ENCODE results near the gene UNC13A. TPM values are rescaled to one million over a fixed set of nuclear protein-coding genes. Genes with fewer than 3 reads are reported as not detected.
"Not testable (repeated sequence)": the region's sequence is repeated elsewhere in the genome, so short reads cannot be mapped to it uniquely, and the experiment has no call there.

UNC13A gene
- total RNA-seq, 3 donors from 2014 or later: under 0.01 to 0.15 TPM; not detected in 1

DNA sequence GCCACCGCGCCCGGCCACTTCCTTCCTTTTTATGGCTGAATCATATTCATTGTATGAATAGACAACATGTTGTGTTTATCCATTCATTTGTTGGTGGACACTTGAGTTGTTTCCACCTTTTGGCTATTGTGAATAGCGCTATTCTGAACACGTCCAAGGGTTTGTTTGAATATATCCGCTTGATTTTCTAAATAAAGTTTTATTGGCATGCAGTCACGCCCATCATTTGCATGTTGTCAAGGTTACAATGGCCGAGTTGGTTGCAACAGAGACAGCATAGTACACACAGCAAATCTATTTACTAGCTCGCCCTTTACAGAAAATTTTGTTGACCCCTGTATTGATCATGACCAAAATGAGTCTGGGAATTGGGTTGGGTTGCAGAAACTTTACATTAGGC, 89.2 kb downstream of the UNC13A start:
- no peak for TF ChIP-seq POLR2A (IDR thresholded peaks at IDR 0.05)
- peaks cover 0 to 7% of the 10 kb centered on the region in 2 donors for H3K27me3 ChIP-seq
- no peak for DNase-seq (ENCODE audit: low spot score in 2 of 2)
- no peaks in the 10 kb centered on the region for H3K9me3 ChIP-seq
- H3K4me3 ChIP-seq: no peak overlapping the region
- H3K36me3 ChIP-seq: no peaks in the 10 kb centered on the region
- H3K4me1 ChIP-seq: no peaks in the 10 kb centered on the region
- H3K27ac ChIP-seq: no peak overlapping the region
- intact Hi-C loops (cut with DNase I; ENCODE audit: low total_unique reads): no loop called here

- H3K27ac ChIP-seq; H3K4me1 ChIP-seq; intact Hi-C loops (cut with DNase I; ENCODE audit: low total_unique reads); H3K36me3 ChIP-seq; H3K27me3 ChIP-seq; H3K4me3 ChIP-seq; DNase-seq (ENCODE audit: low spot score in 2 of 2); H3K9me3 ChIP-seq: not testable (repeated sequence)
Measured at GRCh38 chr19:17598063-17598462, 90.1 kb downstream of the UNC13A start.

- H3K36me3 ChIP-seq; H3K4me1 ChIP-seq; DNase-seq (ENCODE audit: low spot score in 2 of 2); H3K9me3 ChIP-seq; H3K27me3 ChIP-seq; H3K4me3 ChIP-seq; H3K27ac ChIP-seq; intact Hi-C loops (cut with DNase I; ENCODE audit: low total_unique reads): not testable (repeated sequence)
Measured at GRCh38 chr19:17594296-17594695, 93.9 kb downstream of the UNC13A start.

DNA sequence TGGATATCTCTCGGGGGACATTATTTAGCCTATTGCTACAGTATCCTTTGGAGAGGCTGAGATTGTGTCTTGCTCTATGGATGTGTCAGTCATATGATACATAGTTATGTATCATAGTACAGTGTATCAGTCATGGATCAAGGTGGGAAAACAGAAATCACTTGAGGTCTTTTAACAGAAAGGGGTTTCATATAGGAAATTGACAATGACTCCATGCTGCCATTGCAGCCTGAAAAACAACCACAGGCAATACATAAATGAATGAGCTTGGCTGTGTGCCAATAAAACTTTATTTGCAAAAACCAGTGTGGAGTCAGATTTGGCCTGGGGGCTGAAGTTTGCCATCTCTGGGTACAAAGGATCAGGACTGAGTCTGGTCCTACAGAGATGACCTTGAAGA, 97.3 kb downstream of the UNC13A start:
- intact Hi-C loops (cut with DNase I; ENCODE audit: low total_unique reads): no loop called here
- Histone ChIP-seq H3K27ac (no peak overlapping the region), H3K4me1 (no peaks in the 10 kb centered on the region), H3K27me3 (no peaks in the 10 kb centered on the region), H3K36me3 (no peaks in the 10 kb centered on the region), H3K9me3 (no peaks in the 10 kb centered on the region), H3K4me3 (no peak overlapping the region)
- no peak for DNase-seq (ENCODE audit: low spot score in 2 of 2)
- TF ChIP-seq CTCF (IDR thresholded peaks at IDR 0.05) (no peak), POLR2AphosphoS5 (IDR thresholded peaks at IDR 0.05) (no peak), POLR2A (IDR thresholded peaks at IDR 0.05) (no peak)

GRCh38 chr19:17585395-17585794, 102.8 kb downstream of the UNC13A start:
- H3K27ac ChIP-seq; DNase-seq (ENCODE audit: low spot score in 2 of 2); H3K4me1 ChIP-seq; H3K9me3 ChIP-seq; H3K36me3 ChIP-seq; H3K27me3 ChIP-seq; intact Hi-C loops (cut with DNase I; ENCODE audit: low total_unique reads); H3K4me3 ChIP-seq: not testable (repeated sequence)

DNA sequence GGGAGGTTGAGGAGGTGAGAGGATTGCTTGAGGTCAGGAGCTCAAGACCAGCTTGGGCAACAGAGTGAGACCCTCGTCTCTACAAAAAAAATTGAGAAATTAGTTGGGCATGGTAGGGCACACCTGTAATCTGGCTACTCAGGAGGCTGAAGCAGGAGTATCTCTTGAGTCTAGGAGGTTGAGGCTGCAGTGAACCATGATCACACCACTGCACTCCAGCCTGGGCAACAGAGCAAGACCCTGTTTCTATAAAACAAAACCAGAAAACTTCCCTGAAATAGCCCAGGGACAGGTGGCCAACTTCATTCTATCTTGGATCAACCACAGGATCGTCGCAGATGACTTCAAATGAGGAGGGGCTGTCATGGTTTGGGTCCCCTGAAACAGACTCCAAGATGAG, 104.0 kb downstream of the UNC13A start:
- Histone ChIP-seq H3K36me3 (no peaks in the 10 kb centered on the region), H3K9me3 (no peaks in the 10 kb centered on the region), H3K27ac (no peak overlapping the region), H3K27me3 (no peaks in the 10 kb centered on the region), H3K4me1 (no peaks in the 10 kb centered on the region), H3K4me3 (no peak overlapping the region)
- TF ChIP-seq POLR2AphosphoS5 (IDR thresholded peaks at IDR 0.05): no peak
- no peak for TF ChIP-seq CTCF (IDR thresholded peaks at IDR 0.05)
- no peak for TF ChIP-seq POLR2A (IDR thresholded peaks at IDR 0.05)
- DNase-seq (ENCODE audit: low spot score in 2 of 2): no peak
- intact Hi-C loops (cut with DNase I; ENCODE audit: low total_unique reads): no loop called here

DNA sequence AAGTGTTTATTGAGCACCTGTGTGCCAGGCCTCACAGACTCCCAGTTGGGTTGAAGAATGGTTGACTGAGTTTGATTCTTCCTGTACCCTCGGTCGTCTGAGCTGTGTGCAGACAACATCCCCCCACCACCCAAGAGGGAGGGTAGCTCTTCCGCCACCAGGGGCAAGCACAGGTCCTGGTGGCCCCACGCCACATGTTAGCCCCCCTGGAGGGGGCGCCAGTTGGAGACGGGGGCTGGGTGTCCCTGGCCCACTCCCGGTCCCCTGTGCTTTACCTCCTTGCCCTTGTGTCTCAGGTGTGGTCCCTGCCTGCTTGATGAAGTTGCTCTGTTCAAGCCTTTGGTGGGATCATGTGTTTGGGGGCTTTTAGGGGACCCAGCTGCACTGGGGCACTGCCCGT, 105.5 kb downstream of the UNC13A start:
- no peak for TF ChIP-seq POLR2A (IDR thresholded peaks at IDR 0.05)
- no peak for TF ChIP-seq CTCF (IDR thresholded peaks at IDR 0.05)
- no peak for TF ChIP-seq POLR2AphosphoS5 (IDR thresholded peaks at IDR 0.05)
- no peak for DNase-seq (ENCODE audit: low spot score in 2 of 2)
- H3K27me3 ChIP-seq: no peaks in the 10 kb centered on the region
- no peaks in the 10 kb centered on the region for H3K9me3 ChIP-seq
- no peak overlapping the region for H3K27ac ChIP-seq
- intact Hi-C loops (cut with DNase I; ENCODE audit: low total_unique reads): no loop called here
- no peaks in the 10 kb centered on the region for H3K4me1 ChIP-seq
- H3K4me3 ChIP-seq: no peak overlapping the region
- no peaks in the 10 kb centered on the region for H3K36me3 ChIP-seq
